ENCODE data around the gene SPPL2B. TPM values are rescaled to one million over a fixed set of nuclear protein-coding genes. Genes with fewer than 3 reads are reported as not detected.
A peak's percentile ranks its signal among the peaks of the same experiment; 100 is the strongest.

SPPL2B gene
- polyA plus RNA-seq, 3 donors = 5.7 to 64.9 (median 8.7) TPM

DNA sequence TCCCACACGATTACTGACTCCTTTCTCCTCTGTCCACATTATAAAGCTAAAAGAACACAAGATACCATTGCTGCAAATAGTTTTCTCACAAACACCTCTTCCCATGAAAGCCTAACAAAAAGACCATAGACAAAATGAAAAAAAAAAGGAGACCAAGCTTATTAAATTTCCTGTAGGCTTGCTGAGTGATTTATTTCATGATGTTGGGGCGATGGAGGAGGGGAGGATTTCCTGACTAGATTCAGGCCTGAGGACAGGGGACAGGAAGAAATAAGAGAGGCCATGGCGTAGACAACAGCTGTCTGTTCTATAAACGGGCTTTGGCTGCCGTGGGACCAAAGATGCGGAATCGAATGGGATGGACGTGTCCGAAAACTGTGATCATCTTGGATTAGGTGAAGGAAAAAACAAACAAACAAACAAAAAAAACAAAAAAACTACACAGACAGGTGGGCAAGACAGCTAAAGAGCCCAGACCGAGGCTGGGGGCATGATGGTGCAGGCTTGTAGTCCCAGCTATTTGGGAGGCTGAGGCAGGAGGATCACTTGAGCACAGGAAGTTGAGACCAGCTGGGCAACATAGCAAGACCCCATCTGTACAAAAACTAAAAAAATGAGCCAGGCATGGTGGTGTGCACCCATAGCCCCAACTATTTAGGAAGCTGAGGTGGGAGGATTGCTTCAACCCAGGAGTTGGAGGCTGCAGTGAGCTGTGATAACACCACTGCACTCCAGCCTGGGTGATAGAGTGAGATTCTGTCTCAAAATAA lies 36.9 kb downstream of the SPPL2B start:
- Histone ChIP-seq H3K27ac (ENCODE audit: low read depth in 1 of 2, low read length in 2 of 2) (no peak overlapping the region), H3K79me2 (ENCODE audit: insufficient read depth, low read length) (no peaks in the 10 kb centered on the region), H3K9ac (ENCODE audit: insufficient read depth, low read length, poor library complexity, severe bottlenecking) (no peak overlapping the region), H4K20me1 (ENCODE audit: insufficient read depth, low read length) (no peaks in the 10 kb centered on the region), H3K4me3 (replicated peaks in 1 of 3; ENCODE audit: low read depth in 2 of 3, low read length in 3 of 3) (no peak overlapping the region), H3K4me2 (replicated peaks; ENCODE audit: extremely low read depth, low read length, poor library complexity, severe bottlenecking) (no peak overlapping the region), H3K4me1 (ENCODE audit: control insufficient read depth in 1 of 2, insufficient read depth in 2 of 2, low read length in 2 of 2) (no peaks in the 10 kb centered on the region), H3K36me3 (replicated peaks in 1 of 2; ENCODE audit: control insufficient read depth in 1 of 2, insufficient read depth in 2 of 2, low read length in 2 of 2) (no peaks in the 10 kb centered on the region), H3K27me3 (ENCODE audit: control insufficient read depth in 2 of 2, insufficient read depth in 2 of 2, low read length in 2 of 2) (peaks cover 0 to 22% of the 10 kb centered on the region in 2 donors), H3K9me3 (replicated peaks in 1 of 2; ENCODE audit: control insufficient read depth in 1 of 2, insufficient read depth in 1 of 2, low read length in 2 of 2) (peaks cover 0 to 6% of the 10 kb centered on the region in 2 donors), H2AFZ (ENCODE audit: insufficient read depth, low read depth, low read length, poor library complexity, severe bottlenecking) (no peak overlapping the region)
- Mint-ChIP-seq H3K4me3 (no peak overlapping the region), H3K27ac (no peak overlapping the region), H3K36me3 (no peaks in the 10 kb centered on the region), H3K9me3 (peaks cover 3 to 16% (median 13%) of the 10 kb centered on the region in 7 donors), H3K4me1 (no peaks in the 10 kb centered on the region), H3K27me3 (ENCODE audit: low read depth in 3 of 3) (peaks cover 16 to 37% (median 21%) of the 10 kb centered on the region in 3 donors)
- TF ChIP-seq, protein P1, sequence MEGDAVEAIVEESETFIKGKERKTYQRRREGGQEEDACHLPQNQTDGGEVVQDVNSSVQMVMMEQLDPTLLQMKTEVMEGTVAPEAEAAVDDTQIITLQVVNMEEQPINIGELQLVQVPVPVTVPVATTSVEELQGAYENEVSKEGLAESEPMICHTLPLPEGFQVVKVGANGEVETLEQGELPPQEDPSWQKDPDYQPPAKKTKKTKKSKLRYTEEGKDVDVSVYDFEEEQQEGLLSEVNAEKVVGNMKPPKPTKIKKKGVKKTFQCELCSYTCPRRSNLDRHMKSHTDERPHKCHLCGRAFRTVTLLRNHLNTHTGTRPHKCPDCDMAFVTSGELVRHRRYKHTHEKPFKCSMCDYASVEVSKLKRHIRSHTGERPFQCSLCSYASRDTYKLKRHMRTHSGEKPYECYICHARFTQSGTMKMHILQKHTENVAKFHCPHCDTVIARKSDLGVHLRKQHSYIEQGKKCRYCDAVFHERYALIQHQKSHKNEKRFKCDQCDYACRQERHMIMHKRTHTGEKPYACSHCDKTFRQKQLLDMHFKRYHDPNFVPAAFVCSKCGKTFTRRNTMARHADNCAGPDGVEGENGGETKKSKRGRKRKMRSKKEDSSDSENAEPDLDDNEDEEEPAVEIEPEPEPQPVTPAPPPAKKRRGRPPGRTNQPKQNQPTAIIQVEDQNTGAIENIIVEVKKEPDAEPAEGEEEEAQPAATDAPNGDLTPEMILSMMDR (IDR thresholded peaks at IDR 0.05) = no peak
- intact Hi-C loops (cut with micrococcal nuclease) = no loop called here
- WGBS (ENCODE audit: insufficient coverage) = 0% methylated on average over 3 of the region's 10 CpGs
- DNase-seq = no peak

DNA sequence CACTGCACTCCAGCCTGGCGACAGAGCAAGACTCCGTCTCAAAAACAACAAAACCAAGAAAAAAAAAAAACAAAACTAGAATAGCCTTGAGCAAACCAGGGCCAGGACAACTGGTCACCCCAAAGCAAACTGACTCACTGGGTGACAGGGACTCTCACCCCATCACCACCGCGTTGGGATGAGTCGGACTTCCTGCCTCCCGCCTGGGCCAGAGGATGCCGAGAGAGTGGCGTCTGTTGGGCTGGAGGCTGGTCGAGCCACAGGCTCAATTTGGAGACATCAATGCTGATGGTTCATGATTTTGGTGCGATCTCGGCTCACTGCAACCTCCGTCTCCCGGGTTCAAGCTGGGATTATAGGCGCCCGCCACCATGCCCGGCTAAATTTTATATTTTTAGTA lies 43.2 kb downstream of the SPPL2B start:
- Mint-ChIP-seq H3K9me3 (peaks cover 3 to 19% (median 12%) of the 10 kb centered on the region in 7 donors), H3K27me3 (ENCODE audit: low read depth in 3 of 3) (peaks cover 16 to 35% (median 26%) of the 10 kb centered on the region in 3 donors), H3K4me3 (peak overlapping the region in 1 of 2 donors; percentile 24), H3K27ac (no peak overlapping the region), H3K4me1 (no peaks in the 10 kb centered on the region), H3K36me3 (no peaks in the 10 kb centered on the region)
- peak; percentile 16 to 61 (median 21) for DNase-seq
- Histone ChIP-seq H3K4me2 (replicated peaks; ENCODE audit: extremely low read depth, low read length, poor library complexity, severe bottlenecking) (no peak overlapping the region), H3K27ac (ENCODE audit: low read depth in 1 of 2, low read length in 2 of 2) (no peak overlapping the region), H3K4me3 (replicated peaks in 1 of 3; ENCODE audit: low read depth in 2 of 3, low read length in 3 of 3) (no peak overlapping the region), H3K79me2 (ENCODE audit: insufficient read depth, low read length) (no peaks in the 10 kb centered on the region), H3K9me3 (replicated peaks in 1 of 2; ENCODE audit: control insufficient read depth in 1 of 2, insufficient read depth in 1 of 2, low read length in 2 of 2) (peaks cover 0 to 6% of the 10 kb centered on the region in 2 donors), H3K9ac (ENCODE audit: insufficient read depth, low read length, poor library complexity, severe bottlenecking) (no peak overlapping the region), H2AFZ (ENCODE audit: insufficient read depth, low read depth, low read length, poor library complexity, severe bottlenecking) (no peak overlapping the region), H4K20me1 (ENCODE audit: insufficient read depth, low read length) (no peaks in the 10 kb centered on the region), H3K4me1 (ENCODE audit: control insufficient read depth in 1 of 2, insufficient read depth in 2 of 2, low read length in 2 of 2) (no peaks in the 10 kb centered on the region), H3K27me3 (ENCODE audit: control insufficient read depth in 2 of 2, insufficient read depth in 2 of 2, low read length in 2 of 2) (peaks cover 0 to 3% of the 10 kb centered on the region in 2 donors), H3K36me3 (replicated peaks in 1 of 2; ENCODE audit: control insufficient read depth in 1 of 2, insufficient read depth in 2 of 2, low read length in 2 of 2) (no peaks in the 10 kb centered on the region)
- WGBS (ENCODE audit: insufficient coverage) = 44% methylated on average over 9 of the region's 16 CpGs
- intact Hi-C loops (cut with micrococcal nuclease) = no loop called here
- TF ChIP-seq, protein P1 (IDR thresholded peaks at IDR 0.05) = no peak

Measured in CD14-positive monocyte (primary cell).